Activated T-helper 1 cell treated with anti-CD3 and anti-CD28 coated beads, Interleukin-12 subunit alpha, Interleukin-12 subunit beta, Interleukin-2, Interleukin-4 antibody, amounts not matched to agents 30 ng/mL and 10 ng/mL and 1 ng/mL, durations not matched to agents 14 hours and 24 hours and 36 hours (primary cell): ENCODE data around the gene COG7. TPM values are rescaled to one million over a fixed set of nuclear protein-coding genes. Genes with fewer than 3 reads are reported as not detected.
"Not testable (repeated sequence)": the region's sequence is repeated elsewhere in the genome, so short reads cannot be mapped to it uniquely, and the experiment has no call there.

ENCODE experiments used
- DNase-seq: peaks from one replicate; pipeline ENCODE4 v3.0.0; 2021; ENCODE audit warnings: low spot score
- H3K27ac Mint-ChIP-seq: one replicate; pipeline ENCODE4 v1.8.0; 2021; ENCODE audit warnings: mild to moderate bottlenecking, mixed read lengths
- H3K27me3 Mint-ChIP-seq: one replicate; pipeline ENCODE4 v1.8.0; 2022; ENCODE audit warnings: mild to moderate bottlenecking, moderate library complexity, mixed read lengths; ENCODE audit not compliant: insufficient read depth
- H3K36me3 Mint-ChIP-seq: one replicate; pipeline ENCODE4 v1.8.0; 2021; ENCODE audit warnings: low read depth, mixed read lengths
- H3K4me1 Mint-ChIP-seq: one replicate; pipeline ENCODE4 v1.8.0; 2021; ENCODE audit warnings: low read depth, mixed read lengths
- H3K4me3 Mint-ChIP-seq: one replicate; pipeline ENCODE4 v1.8.0; 2021; ENCODE audit warnings: mild to moderate bottlenecking, moderate library complexity, mixed read lengths
- H3K9me3 Mint-ChIP-seq: one replicate; pipeline ENCODE4 v1.8.0; 2021; ENCODE audit warnings: mixed read lengths
- intact Hi-C: fragments of 100-400 bp; cut with micrococcal nuclease; formaldehyde crosslinking; loops from one replicate; pipeline ENCODE4 v1.15.1; 2024
- total RNA-seq: library from RNA; stranded (reverse); gene quantifications from 2 replicates; pipeline ENCODE4 v1.2.3, GENCODE V29; 2022

Gene COG7
- total RNA-seq, 1 donor from 2014 or later = 23.5 TPM

GRCh38 chr16:23385441-23385840 lies 67.5 kb downstream of the COG7 start:
- no peak overlapping the region for H3K27ac Mint-ChIP-seq
- no peak overlapping the region for H3K4me3 Mint-ChIP-seq
- no peak for DNase-seq
- no peaks in the 10 kb centered on the region for H3K9me3 Mint-ChIP-seq
- intact Hi-C loops = no loop called here
- H3K27me3 Mint-ChIP-seq = no peaks in the 10 kb centered on the region
- H3K4me1 Mint-ChIP-seq = no peaks in the 10 kb centered on the region
- peaks cover 1% of the 10 kb centered on the region for H3K36me3 Mint-ChIP-seq

- H3K4me3 Mint-ChIP-seq = no peak overlapping the region
- no peaks in the 10 kb centered on the region for H3K4me1 Mint-ChIP-seq
Observed at GRCh38 chr16:23384878-23385277, 68.1 kb downstream of the COG7 start.

GRCh38 chr16:23383881-23384280 lies 69.1 kb downstream of the COG7 start:
- intact Hi-C loops = no loop called here
- no peak overlapping the region for H3K4me3 Mint-ChIP-seq

More at GRCh38 chr16:23384878-23385277, 68.1 kb downstream of the COG7 start:
- Mint-ChIP-seq H3K36me3 (no peaks in the 10 kb centered on the region), H3K9me3 (no peaks in the 10 kb centered on the region), H3K27me3 (no peaks in the 10 kb centered on the region), H3K27ac (no peak overlapping the region)
- DNase-seq = no peak
- intact Hi-C loops = no loop called here

GRCh38 chr16:23382279-23382678 lies 70.7 kb downstream of the COG7 start:
- DNase-seq = no peak
- no peak overlapping the region for H3K4me3 Mint-ChIP-seq
- H3K27me3 Mint-ChIP-seq = no peaks in the 10 kb centered on the region
- no peak overlapping the region for H3K27ac Mint-ChIP-seq
- H3K9me3 Mint-ChIP-seq = no peaks in the 10 kb centered on the region
- H3K4me1 Mint-ChIP-seq = no peaks in the 10 kb centered on the region
- intact Hi-C loops = no loop called here
- no peaks in the 10 kb centered on the region for H3K36me3 Mint-ChIP-seq

More at GRCh38 chr16:23383881-23384280, 69.1 kb downstream of the COG7 start:
- H3K36me3 Mint-ChIP-seq = no peaks in the 10 kb centered on the region
- no peak overlapping the region for H3K27ac Mint-ChIP-seq
- DNase-seq = no peak
- no peaks in the 10 kb centered on the region for H3K4me1 Mint-ChIP-seq
- no peaks in the 10 kb centered on the region for H3K27me3 Mint-ChIP-seq
- H3K9me3 Mint-ChIP-seq = no peaks in the 10 kb centered on the region

- not testable (repeated sequence) for H3K4me3 Mint-ChIP-seq, H3K4me1 Mint-ChIP-seq
Observed at GRCh38 chr16:23381702-23382101, 71.3 kb downstream of the COG7 start.

DNA sequence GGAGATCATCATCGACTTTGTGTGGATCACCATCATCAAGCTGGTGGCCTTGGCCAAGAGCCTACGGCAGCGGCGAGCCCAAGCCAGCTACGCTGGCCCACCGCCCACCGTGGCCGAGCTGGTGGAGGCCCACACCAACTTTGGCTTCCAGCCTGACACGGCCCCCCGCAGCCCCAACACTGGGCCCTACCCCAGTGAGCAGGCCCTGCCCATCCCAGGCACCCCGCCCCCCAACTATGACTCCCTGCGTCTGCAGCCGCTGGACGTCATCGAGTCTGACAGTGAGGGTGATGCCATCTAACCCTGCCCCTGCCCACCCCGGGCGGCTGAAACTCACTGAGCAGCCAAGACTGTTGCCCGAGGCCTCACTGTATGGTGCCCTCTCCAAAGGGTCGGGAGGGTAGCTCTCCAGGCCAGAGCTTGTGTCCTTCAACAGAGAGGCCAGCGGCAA lies 72.5 kb downstream of the COG7 start:
- Mint-ChIP-seq H3K9me3 (no peaks in the 10 kb centered on the region), H3K27ac (no peak overlapping the region), H3K27me3 (no peaks in the 10 kb centered on the region), H3K36me3 (no peaks in the 10 kb centered on the region), H3K4me3 (no peak overlapping the region), H3K4me1 (no peaks in the 10 kb centered on the region)
- DNase-seq = no peak
- intact Hi-C loops = no loop called here

More at GRCh38 chr16:23381702-23382101, 71.3 kb downstream of the COG7 start:
- H3K27ac Mint-ChIP-seq, intact Hi-C loops, H3K27me3 Mint-ChIP-seq, DNase-seq, H3K36me3 Mint-ChIP-seq, H3K9me3 Mint-ChIP-seq: not testable (repeated sequence)

DNA sequence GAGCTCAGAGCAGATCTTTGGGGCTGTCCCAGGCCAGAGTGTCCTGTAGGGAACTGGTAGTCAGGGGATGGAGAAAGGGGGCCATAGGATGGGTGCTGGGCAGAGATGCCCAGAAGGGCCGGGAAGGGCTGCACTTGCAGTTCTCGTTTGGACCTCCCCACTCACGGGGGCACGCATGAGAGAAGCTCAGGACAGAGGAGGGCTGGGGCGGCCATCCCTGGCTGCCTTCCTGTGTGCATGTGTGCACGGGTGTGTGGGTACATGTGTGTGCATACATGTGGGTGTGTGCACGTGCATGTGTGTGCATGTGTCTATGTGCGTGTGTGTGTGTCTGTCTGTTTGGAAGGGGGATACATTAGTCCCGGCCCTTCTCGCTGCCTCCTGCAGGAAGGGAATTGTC lies 73.3 kb downstream of the COG7 start:
- no peaks in the 10 kb centered on the region for H3K36me3 Mint-ChIP-seq
- H3K27ac Mint-ChIP-seq = no peak overlapping the region
- H3K4me1 Mint-ChIP-seq = no peaks in the 10 kb centered on the region
- intact Hi-C loops = no loop called here
- H3K27me3 Mint-ChIP-seq = no peaks in the 10 kb centered on the region
- H3K4me3 Mint-ChIP-seq = no peak overlapping the region
- DNase-seq = no peak
- no peaks in the 10 kb centered on the region for H3K9me3 Mint-ChIP-seq

GRCh38 chr16:23378921-23379320 lies 74.1 kb downstream of the COG7 start:
- H3K36me3 Mint-ChIP-seq = no peaks in the 10 kb centered on the region
- H3K27me3 Mint-ChIP-seq = no peaks in the 10 kb centered on the region
- H3K4me1 Mint-ChIP-seq = no peaks in the 10 kb centered on the region
- no peaks in the 10 kb centered on the region for H3K9me3 Mint-ChIP-seq
- no peak overlapping the region for H3K27ac Mint-ChIP-seq
- intact Hi-C loops = no loop called here
- no peak overlapping the region for H3K4me3 Mint-ChIP-seq
- DNase-seq = no peak

DNA sequence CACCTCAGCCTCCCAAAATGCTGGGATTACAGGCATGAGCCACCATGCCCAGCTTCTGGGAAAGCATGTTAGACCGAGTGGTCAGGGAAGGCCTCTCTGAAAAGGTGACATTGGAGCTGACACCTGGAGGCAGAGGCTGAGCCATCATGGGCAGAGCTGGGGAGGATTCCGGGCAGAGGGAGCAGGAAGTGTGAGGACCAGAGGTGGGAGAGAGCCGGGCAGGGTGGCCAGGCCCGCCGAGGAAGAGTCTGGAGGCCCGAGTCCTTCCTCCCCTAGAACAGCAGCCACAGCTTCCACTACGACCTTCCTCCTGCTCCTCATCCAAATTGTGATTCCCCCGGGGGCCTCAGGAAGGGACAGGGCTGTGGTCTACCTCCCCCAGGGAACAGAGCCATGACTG lies 74.7 kb downstream of the COG7 start:
- intact Hi-C loops = no loop called here

DNA sequence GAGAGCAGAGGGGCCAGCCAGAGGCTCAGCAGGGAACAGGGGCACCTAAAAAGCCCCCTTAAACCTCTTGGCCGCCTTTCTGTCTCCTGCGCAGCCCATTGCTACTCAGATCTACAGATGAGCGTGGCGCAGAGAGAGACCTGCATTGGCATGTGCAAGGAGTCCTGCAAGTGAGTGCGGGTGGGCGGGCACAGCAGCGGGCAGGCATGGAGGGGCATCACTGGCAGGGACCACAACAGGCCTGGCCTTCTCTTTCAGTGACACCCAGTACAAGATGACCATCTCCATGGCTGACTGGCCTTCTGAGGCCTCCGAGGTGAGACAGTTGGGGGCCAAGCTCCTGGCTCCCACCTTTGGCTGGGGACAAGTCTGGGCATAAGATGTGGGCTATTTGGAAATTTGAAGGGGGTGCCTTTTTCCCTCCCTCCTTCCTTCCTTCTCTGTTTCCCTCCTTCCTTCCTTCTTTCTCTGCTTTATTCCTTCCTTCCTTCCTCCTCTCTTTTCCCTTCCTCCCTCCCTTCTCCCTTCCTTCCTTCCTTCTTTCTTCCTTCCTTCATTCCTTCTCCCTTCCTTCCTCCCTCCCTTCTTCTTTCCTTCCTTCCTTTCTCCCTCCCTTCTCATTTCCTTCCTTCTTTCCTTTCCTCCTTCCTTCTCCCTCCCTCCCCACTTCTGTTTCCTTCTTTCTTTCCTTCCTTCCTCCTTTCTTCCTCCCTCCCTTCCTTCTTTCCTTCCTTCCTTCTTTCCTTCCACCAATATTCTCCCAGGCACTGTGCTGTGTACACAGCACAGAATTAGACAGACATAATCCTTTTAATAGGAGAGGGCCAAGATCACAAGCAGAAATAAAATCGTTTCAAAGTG lies 75.7 kb downstream of the COG7 start:
- Mint-ChIP-seq H3K4me1 (no peaks in the 10 kb centered on the region), H3K36me3 (no peaks in the 10 kb centered on the region), H3K27ac (no peak overlapping the region), H3K27me3 (no peaks in the 10 kb centered on the region), H3K4me3 (no peak overlapping the region), H3K9me3 (no peaks in the 10 kb centered on the region)
- DNase-seq = no peak
- intact Hi-C loops = no loop called here

More for the DNA sequence above, 74.7 kb downstream of the COG7 start:
- no peak overlapping the region for H3K27ac Mint-ChIP-seq
- H3K4me3 Mint-ChIP-seq = no peak overlapping the region
- DNase-seq = no peak
- no peaks in the 10 kb centered on the region for H3K36me3 Mint-ChIP-seq
- no peaks in the 10 kb centered on the region for H3K27me3 Mint-ChIP-seq
- no peaks in the 10 kb centered on the region for H3K4me1 Mint-ChIP-seq
- no peaks in the 10 kb centered on the region for H3K9me3 Mint-ChIP-seq

- intact Hi-C loops = no loop called here
- Mint-ChIP-seq H3K4me3 (no peak overlapping the region), H3K9me3 (no peaks in the 10 kb centered on the region), H3K4me1 (no peaks in the 10 kb centered on the region), H3K27ac (no peak overlapping the region), H3K36me3 (no peaks in the 10 kb centered on the region), H3K27me3 (no peaks in the 10 kb centered on the region)
- no peak for DNase-seq
Observed at GRCh38 chr16:23375643-23376042, 77.3 kb downstream of the COG7 start.

- intact Hi-C loops = no loop called here
- DNase-seq = no peak
- H3K27me3 Mint-ChIP-seq = no peaks in the 10 kb centered on the region
- H3K4me3 Mint-ChIP-seq = no peak overlapping the region
- no peak overlapping the region for H3K27ac Mint-ChIP-seq
- H3K4me1 Mint-ChIP-seq = no peaks in the 10 kb centered on the region
- no peaks in the 10 kb centered on the region for H3K36me3 Mint-ChIP-seq
- H3K9me3 Mint-ChIP-seq = no peaks in the 10 kb centered on the region
Observed at GRCh38 chr16:23374721-23375510, 78.1 kb downstream of the COG7 start.
